HG02885 (cell line): ENCODE measurements around the gene HSPE1.
A peak's percentile ranks its signal among the peaks of the same experiment; 100 is the strongest.
"Not testable (repeated sequence)": the region's sequence is repeated elsewhere in the genome, so short reads cannot be mapped to it uniquely, and the experiment has no call there.

ENCODE experiments used
- ATAC-seq: cut with Tn5 transposase; IDR thresholded peaks from one replicate; pipeline ENCODE4 v1.9.1; 2021; ENCODE audit warnings: mild to moderate bottlenecking; ENCODE audit not compliant: unreplicated experiment, poor library complexity

Gene HSPE1

GRCh38 chr2:197499594-197500502 lies at the start of gene HSPE1, which contains the start of gene HSPD1:
TSS of gene HSPE1 (plus strand) at chr2:197500379. CDS start at chr2:197500437, 58 bp downstream.
TSS of gene HSPD1 (minus strand) at chr2:197499840. CDS start at chr2:197498848, 992 bp downstream.
- peak; percentile 81 for ATAC-seq

GRCh38 chr2:197450465-197450864 lies 49.7 kb upstream of the HSPE1 start:
- no peak for ATAC-seq

DNA sequence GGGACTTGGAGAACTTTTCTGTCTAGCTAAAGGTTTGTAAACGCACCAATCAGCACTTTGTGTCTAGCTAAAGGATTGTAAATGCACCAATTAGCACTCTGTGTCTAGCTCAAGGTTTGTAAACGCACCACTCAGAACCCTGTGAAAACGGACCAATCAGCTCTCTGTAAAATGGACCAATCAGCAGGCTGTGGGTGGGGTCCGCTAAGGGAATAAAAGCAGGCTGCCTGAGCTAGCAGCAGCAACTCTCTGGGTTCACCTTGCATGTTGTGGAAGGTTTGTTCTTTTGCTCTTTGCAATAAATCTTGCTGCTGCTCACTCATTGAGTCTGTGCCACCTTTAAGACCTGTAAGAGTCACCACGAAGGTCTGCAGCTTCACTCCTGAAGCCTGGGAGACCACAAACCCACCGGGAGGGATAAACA lies 49.2 kb upstream of the HSPE1 start:
- ATAC-seq = not testable (repeated sequence)

DNA sequence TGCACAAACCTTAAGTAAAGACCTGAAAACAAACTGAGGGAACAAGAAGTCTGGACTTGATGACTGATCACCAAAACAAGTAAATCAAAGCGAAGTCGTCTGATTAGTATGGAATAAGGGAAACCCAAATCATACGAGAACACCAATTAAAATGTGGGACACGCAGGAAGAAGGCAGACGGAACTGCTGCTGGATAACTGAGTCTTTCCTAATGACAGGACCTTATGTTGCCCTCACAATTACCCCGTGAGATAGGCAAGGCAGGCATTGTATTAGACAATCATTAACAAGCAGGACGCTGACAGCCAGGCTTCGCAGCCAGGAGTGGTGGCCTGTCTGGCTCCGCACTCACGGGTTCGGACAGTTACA lies 47.4 kb upstream of the HSPE1 start:
- ATAC-seq = no peak

- peak; percentile 94 for ATAC-seq
Measured at GRCh38 chr2:197453123-197453913, 46.9 kb upstream of the HSPE1 start, which contains the start of gene COQ10B. TSS of gene COQ10B (plus strand) at chr2:197453552. CDS start at chr2:197453561, 9 bp downstream.

DNA sequence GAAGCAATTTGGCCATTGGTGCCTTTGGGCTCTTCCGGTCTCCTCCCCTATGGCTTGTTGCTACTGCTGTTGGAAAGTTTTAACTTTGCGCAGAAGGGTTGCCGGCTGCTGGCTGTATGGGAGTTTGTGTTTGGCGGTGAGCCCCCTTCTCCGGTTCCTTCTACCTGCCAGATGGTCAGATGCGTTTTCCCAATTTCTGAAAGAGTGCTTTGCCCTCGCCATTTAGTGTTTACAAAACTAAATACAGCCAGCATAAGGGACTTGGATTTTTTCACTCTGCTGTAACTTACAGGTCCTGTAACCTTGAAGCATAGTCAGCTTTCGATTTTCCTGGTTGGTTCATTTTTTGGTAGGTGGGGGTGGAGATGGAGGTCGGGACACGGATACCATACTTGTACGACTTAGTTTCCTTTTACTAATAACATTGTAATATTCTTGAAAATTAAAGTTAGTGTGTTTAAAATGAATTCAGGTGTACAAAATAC lies 46.2 kb upstream of the HSPE1 start:
- peak; percentile 34 for ATAC-seq

DNA sequence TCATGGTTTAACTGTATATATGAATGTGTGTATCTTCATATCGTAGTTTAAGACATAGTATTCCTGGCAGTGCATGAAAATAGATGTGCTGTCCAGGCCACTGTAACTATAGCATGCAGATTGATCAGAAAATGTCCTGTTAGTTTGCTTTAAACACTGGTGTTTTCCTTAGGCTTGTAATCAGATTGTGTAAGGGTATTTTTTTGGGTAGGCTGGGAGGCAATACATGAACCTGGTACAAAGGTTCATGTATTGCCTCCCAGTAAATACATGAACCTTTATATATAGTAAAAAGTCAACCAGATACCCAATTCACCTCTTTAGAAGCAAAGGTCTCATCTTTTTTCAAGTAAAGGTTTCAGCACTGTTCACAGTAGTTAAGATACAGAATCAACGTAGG lies 45.3 kb upstream of the HSPE1 start:
- ATAC-seq = no peak

DNA sequence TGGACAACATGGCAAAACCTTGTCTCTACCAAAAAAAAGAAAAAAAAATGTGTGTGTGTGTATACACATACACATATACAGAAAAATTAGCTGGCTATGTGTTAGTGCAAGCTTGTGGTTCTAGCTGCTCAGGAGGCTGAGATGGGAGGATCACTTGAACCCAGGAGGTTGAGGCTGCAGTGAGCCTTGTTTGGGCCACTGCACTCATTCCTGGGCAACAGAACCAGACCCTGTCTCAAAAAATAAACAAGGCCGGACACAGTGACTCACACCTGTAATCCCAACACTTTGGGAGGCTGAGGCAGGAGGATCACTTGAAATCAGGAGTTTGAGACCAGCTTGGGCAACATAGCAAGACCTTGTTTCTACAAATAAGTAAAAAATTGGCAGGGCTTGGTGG lies 44.8 kb upstream of the HSPE1 start:
- no peak for ATAC-seq

- ATAC-seq = no peak
Measured at GRCh38 chr2:197460649-197461048, 39.5 kb upstream of the HSPE1 start.

- ATAC-seq = no peak
Measured at GRCh38 chr2:197461057-197461456, 39.1 kb upstream of the HSPE1 start.

GRCh38 chr2:197464175-197464574 lies 36.0 kb upstream of the HSPE1 start:
- no peak for ATAC-seq

DNA sequence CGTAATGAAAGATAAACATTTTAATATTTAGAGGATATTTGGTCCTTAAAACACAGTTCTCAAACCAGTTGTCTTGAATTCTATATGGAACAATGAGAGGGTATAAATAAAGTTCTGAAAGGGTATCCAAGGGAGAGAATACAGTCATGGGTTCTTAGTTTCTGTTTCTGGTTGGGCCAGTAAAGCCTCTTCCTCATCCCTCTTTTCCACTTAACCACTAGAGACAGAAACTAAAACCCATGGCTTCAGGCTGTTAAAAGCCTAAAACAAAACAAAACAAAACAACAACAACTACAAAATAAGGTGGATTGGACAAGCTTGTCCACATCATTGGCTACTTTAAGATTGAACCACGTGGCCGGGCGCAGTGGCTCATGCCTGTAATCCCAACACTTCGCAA lies 28.0 kb upstream of the HSPE1 start:
- no peak for ATAC-seq

DNA sequence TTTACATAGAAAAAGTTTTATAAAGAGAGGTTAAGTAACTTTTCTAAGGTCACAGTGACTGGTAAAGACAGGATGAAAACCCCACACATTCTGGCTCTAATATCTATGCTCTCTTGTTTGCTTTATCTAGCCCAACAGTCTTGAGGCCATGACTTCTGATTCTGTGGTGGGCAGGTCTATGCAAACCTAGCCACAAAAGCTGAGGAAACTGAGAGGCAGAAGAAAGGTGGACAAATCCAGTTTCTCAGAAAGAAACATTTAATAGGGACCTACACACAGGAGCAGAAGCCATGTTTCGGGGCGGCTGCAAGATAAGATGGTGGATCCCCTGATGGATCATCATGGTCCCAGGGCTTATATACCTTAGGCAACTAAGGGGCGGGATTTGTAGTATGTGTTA lies 22.4 kb upstream of the HSPE1 start:
- ATAC-seq = no peak

DNA sequence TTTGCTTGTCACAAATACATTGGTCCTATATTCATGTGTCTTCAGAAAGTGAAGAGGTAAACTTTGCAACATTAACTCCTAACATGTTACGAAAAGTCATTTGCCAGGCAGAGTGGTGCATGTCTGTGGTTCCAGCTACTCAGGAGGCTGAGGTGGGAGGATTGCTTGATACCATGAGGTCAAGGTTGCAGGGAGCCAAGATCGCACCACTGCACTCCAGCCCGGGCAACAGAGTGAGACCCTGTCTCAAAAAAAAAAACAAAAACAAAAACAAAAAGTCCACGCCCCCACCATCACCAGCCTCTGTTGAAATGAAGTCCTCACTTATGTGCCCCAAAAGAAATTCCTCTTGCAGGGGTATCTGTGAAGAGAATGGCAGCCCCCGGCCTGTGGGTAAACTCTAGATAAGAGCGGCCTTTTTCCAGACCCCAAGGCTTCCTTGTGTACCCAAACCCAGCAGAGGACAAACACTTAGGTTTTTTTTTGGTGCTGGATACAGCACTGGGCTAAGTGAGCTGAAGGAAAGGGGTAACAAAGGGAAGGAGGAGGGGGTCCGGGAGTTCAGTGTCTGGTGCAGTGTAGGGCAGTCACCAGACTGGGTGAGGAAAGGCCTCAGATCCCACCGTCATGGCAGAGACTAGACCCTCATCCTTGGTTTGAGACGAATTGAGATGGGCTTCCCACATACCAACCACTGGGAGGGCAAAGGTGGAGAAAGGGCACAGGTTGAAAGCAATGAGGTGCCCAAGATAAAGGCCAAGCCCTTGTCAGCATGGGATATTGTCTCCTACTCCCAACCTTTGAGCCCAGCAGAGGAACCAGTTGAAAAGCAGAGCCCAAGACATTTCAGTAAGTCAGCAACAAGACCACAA lies 19.8 kb upstream of the HSPE1 start:
- no peak for ATAC-seq

DNA sequence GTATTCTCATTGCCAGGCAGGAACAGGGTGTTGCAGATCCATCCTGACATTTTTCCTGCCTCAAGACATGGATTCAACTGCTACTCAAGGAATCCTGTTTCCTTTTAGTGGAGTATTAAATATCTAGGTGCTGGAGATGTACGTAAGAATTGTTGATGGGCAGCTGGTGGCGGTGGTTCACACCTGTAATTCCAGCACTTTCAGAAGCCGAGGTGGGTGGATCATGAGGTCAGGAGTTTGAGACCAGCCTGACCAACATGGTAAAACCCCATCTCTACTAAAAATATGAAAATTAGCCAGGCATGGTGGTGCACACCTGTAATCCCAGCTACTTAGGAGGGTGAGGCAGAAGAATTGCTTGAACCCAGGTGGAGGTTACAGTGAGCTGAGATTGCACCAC lies 15.9 kb upstream of the HSPE1 start:
- not testable (repeated sequence) for ATAC-seq

DNA sequence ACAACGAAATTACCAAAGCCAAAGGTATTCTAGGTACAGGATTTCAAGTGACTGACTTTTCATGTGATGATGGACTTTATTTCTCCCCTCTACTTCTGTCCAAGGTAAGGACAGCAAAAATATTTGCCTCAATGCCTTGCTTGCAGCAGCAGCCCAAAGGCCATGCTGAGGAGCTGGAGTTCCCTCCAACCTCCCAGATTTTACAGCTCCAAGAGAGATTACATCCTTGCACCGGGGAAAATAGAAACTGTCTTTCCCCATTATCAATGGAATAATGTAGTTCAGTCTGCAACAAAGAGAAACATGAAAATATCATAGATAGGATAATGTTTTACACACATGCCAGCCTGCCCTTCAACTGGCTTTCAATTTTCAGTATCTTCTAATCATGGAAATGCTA lies 14.0 kb upstream of the HSPE1 start:
- no peak for ATAC-seq

DNA sequence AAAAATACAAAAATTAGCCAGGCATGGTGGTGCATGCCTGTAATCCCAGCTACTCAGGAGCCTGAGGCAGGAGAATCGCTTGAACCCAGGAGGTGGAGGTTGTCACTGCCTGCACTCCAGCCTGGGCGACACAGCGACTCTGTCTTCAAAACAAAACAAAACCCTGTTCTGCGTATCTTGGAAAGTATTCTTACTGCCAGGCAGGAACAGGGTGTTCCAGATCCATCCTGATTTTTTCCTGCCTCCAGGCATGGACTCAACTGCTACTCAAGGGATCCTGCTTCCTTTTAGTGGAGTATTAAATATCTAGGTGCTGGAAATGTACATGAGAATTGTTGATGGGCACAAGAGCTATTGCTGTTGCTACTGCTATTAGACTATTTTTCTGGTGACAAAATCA lies 12.8 kb upstream of the HSPE1 start:
- no peak for ATAC-seq

GRCh38 chr2:197495433-197496134 lies 4.6 kb upstream of the HSPE1 start:
- ATAC-seq = no peak

DNA sequence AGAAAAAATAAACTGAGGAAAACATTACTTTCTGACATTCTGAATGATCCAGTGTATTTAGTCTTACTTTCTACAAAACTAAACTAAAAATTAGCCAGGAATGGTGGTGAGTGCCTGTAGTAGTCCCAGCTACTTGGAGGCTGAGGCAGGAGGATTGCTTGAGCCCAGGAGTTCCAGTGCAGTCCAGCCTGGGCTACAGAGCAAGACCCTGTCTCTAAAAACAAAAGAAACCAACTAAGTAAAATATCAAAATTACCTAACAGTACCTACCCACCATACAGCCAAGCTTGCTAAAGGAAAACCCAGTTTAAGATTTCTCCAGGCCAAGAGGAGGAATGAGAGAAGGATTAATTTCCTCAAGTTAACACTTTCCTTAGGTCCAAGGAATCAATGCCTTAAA lies 3.5 kb upstream of the HSPE1 start:
- no peak for ATAC-seq
